Epithelial cell of esophagus (primary cell): Measurements from ENCODE around the gene CAMK2A.

Experiments
- DNase-seq: peaks from one replicate; pipeline ENCODE4 v3.0.0; 2010; ENCODE audit warnings: low read depth
- H3K4me3 ChIP-seq: 2 replicates; pipeline ENCODE4 v1.5.1; 2011; ENCODE audit warnings: mild to moderate bottlenecking, low read length, control low read depth
- CTCF ChIP-seq: IDR thresholded peaks from 2 replicates; pipeline ENCODE4 v1.5.1; 2011; ENCODE audit warnings: low read depth, mild to moderate bottlenecking, low read length, control low read depth, inconsistent platforms; ENCODE audit not compliant: insufficient read depth; ENCODE audit errors: missing control alignments

CAMK2A gene

GRCh38 chr5:150281987-150282386 lies 7.6 kb downstream of the CAMK2A start:
- no peak for DNase-seq
- H3K4me3 ChIP-seq, result no peak overlapping the region
- TF ChIP-seq CTCF, result no peak

- TF ChIP-seq CTCF, result no peak
Observed at GRCh38 chr5:150279330-150280020, 10.1 kb downstream of the CAMK2A start.

GRCh38 chr5:150278916-150279315 lies 10.7 kb downstream of the CAMK2A start:
- H3K4me3 ChIP-seq, result no peak overlapping the region
- TF ChIP-seq CTCF, result no peak
- DNase-seq, result peak; percentile 65

More at GRCh38 chr5:150279330-150280020, 10.1 kb downstream of the CAMK2A start:
- no peak for DNase-seq
- H3K4me3 ChIP-seq, result no peak overlapping the region

- no peak overlapping the region for H3K4me3 ChIP-seq
- peak; percentile 53 for DNase-seq
- no peak for TF ChIP-seq CTCF
Observed at GRCh38 chr5:150278046-150278730, 11.4 kb downstream of the CAMK2A start.

GRCh38 chr5:150277043-150277442 lies 12.5 kb downstream of the CAMK2A start:
- no peak overlapping the region for H3K4me3 ChIP-seq
- no peak for TF ChIP-seq CTCF
- DNase-seq, result no peak

GRCh38 chr5:150274811-150275210 lies 14.8 kb downstream of the CAMK2A start:
- no peak for DNase-seq
- no peak overlapping the region for H3K4me3 ChIP-seq
- no peak for TF ChIP-seq CTCF
